SW480 (cell line): ENCODE results near the gene DAB2IP.
"Not testable (repeated sequence)": the region's sequence is repeated elsewhere in the genome, so short reads cannot be mapped to it uniquely, and the experiment has no call there.

Experiments used
- DNase-seq: peaks from one replicate; pipeline ENCODE4 v3.0.0-alpha.2; 2016; ENCODE audit warnings: low spot score

The DAB2IP gene

DNA sequence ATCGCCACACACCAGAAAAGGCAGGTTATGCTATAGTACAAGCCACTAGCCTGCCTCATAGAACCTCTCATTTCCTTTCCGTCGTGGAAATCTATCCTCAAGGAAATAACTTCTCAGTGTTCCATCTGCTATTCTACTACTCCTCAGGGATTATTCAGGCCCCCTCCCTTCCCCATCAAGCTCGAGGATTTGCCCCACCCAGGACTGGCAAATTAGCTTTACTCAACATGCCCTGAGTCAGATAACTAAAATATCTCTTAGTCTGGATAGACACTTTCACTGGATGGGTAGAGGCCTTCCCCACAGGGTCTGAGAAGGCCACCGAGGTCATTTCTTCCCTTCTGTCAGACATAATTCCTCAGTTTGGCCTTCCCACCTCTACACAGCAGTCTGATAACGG lies 142.9 kb downstream of the DAB2IP start:
- DNase-seq, result not testable (repeated sequence)

GRCh38 chr9:121797081-121797480 lies 145.6 kb downstream of the DAB2IP start:
- DNase-seq, result no peak

GRCh38 chr9:121798941-121799340 lies 147.5 kb downstream of the DAB2IP start:
- no peak for DNase-seq

GRCh38 chr9:121800376-121800775 lies 148.9 kb downstream of the DAB2IP start:
- DNase-seq, result no peak

- DNase-seq, result no peak
Measured at GRCh38 chr9:121801579-121801978, 150.1 kb downstream of the DAB2IP start.

- no peak for DNase-seq
Measured at GRCh38 chr9:121802753-121803152, 151.3 kb downstream of the DAB2IP start.

DNA sequence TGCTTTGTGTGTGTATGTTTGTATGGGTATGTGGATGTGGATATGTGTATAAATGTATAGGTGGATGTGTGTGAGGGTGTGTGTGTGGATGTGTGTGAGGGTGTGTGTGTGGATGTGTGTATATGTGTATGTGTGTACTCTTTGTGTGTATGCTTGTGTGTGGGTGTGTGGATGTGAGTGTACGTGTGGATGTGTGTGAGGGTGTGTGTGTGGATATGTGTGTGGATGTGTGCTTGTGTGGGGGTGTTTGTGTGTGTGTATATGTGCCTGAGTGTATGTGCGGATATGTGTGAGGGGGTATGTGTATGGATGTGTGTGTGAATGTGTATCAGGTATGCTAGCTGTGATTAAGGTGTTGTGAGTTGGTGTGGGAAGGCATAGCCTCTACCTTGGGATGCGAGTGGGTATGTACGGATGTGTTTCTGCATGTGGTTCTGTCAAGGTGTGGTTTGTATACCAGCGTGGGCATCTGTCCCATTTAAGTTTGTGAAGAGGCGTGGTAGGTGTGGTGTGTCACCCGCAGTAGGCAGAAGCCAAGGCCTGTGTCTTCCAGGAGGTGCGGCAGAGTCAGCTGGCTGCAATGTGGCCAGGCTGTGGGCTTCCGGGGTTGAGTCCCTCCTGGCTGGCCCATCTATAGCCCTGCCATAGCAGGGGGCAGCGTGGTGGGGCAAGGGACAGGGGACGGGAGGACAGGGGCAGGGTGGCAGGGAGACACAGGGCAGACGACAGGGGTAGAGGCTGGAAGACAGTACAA lies 155.8 kb downstream of the DAB2IP start:
- no peak for DNase-seq

- DNase-seq, result no peak
Measured at GRCh38 chr9:121807823-121808278, 156.4 kb downstream of the DAB2IP start.

DNA sequence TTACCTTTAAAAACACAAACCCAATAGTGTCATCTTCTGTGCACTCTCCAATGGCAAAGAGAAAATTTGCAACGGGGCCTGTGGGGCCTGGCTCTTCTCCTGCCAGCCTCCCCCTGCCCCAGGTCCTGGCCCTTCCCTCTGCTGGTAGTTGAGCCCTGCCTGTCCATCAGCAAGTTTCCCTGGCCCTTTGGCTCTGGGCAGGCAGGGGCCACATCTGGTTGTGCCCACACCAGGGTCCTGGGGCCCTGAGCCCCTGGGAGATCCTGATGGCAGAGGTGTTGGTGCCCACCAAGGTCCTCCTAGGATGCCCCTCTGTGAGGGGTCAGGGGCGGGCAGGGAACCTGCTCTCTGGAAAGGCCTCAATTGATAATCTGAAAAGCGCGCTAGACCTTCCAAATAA lies 157.3 kb downstream of the DAB2IP start:
- no peak for DNase-seq

- no peak for DNase-seq
Measured at GRCh38 chr9:121809356-121810050, 158.1 kb downstream of the DAB2IP start.

DNA sequence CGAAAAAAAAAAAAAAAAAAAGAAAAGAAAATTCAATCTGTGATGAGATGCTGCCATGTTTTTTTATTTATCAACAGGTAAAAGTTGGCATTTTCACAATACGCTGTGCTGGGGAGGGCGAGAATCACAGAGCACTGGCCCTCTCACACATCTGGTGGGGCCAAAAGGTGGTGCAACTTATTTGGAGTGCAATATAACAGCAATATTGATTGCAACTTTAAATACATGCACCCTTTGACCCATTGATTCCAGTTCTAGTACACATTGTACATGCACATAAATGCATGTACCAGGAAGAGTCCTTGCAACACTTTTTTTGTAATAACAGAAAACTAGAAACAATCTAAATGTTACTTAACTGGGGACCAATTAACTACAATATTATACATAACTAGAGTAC lies 159.1 kb downstream of the DAB2IP start:
- DNase-seq, result no peak

DNA sequence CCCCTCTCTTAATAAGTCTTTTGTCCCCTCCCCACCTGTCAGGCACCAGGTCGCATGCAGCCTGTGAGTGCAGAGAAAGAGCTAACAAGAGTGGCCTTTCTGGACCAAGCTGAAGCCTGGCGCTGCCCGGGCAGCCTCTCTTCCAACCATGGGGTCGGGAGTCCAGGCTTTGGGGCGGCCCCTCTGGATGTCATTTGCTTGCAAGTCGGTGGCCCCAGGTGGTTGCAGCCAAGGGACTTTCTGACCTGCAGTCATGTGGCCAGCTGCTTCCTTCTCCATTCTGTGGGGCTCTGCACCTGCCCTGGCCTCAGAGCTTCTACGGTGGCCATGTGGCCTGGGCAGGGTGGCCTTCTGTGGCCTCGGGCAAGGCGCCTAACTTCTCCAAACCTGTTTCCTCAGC lies 159.7 kb downstream of the DAB2IP start:
- DNase-seq, result no peak

DNA sequence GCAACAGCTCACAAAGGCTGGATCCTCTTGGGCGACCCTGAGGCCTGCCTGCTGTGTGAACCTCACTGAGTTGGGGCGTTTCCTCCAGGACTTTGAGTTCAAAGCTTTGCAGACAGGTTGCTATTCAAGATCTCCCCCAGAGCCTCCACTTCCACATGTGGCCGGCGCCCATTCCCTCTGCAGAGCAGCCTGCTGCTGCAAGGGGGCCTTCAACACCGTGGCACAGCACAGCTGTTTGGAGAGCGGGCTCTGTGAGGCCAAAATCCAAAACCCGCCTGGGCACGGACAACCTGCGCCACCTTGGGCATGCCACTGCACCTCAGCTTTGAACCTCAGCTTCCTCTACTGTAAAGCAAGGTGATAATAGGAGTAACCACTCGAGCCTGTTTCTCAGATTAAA lies 160.3 kb downstream of the DAB2IP start:
- no peak for DNase-seq

- DNase-seq, result no peak
Measured at GRCh38 chr9:121812159-121812735, 160.8 kb downstream of the DAB2IP start.

- DNase-seq, result no peak
Measured at GRCh38 chr9:121813519-121814210, 162.2 kb downstream of the DAB2IP start.

DNA sequence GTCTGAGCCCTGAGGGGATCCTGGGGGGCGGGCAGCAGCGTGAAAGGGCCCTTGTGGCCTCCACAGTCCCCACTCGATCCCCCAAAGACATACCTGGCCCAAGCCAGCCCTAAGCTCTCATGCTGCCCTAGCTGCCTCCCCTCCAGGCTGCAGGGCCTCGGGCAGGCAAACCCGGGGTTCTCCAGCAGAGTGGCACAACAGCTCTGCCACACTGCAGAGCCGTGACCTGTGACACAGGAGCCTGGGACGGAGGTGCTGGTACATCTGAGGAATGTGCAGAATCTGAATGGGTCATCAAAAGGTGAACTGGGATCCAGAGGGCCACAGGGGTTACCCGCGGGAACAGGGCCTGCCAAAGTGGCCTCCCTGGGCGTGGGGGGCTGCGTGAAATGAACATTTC lies 163.2 kb downstream of the DAB2IP start:
- no peak for DNase-seq

GRCh38 chr9:121815084-121815483 lies 163.7 kb downstream of the DAB2IP start:
- DNase-seq, result no peak

DNA sequence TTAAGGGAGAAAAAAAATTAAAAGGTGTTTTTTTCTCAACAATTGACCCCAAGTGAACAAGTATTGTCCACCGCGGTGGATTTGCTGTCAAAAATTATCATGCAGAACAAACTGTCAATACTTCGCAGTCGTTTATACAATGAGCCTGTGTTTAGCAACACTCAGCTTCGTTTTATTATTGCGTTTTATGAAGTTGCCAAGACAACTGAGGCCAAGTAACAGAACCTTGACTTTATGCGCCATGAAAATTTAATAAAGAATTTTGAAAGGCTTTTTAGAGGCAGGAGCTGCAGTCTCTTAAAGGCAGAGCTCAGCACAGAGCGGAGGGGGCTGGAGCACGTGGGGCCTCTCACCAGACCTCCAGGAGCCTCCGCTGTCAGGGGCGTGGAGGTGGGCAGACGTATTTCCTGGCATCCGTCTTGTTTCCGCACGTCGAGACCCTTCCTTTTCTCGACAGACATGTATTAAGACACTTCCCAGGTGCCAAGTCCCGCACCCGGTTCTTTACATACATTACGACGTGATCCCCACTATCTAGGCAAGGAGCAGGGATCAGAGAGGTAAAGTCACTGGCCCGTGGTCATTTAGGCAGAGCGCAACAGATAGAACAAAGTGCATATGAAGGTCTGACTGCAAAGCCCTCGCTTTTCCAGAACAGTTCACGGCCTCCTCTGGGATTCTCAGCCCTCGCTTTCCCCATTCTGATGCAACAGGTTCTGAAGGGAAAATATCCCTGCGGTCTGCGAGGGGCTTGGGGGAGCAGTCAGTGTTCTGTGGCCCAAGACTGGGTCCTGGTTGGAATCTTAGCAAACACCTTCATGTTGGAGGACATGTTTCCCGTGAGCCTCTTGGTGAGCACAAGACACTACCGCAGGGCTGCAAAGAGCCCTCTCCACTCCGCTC lies 164.4 kb downstream of the DAB2IP start:
- no peak for DNase-seq

GRCh38 chr9:121816449-121816817 lies 165.0 kb downstream of the DAB2IP start:
- no peak for DNase-seq

DNA sequence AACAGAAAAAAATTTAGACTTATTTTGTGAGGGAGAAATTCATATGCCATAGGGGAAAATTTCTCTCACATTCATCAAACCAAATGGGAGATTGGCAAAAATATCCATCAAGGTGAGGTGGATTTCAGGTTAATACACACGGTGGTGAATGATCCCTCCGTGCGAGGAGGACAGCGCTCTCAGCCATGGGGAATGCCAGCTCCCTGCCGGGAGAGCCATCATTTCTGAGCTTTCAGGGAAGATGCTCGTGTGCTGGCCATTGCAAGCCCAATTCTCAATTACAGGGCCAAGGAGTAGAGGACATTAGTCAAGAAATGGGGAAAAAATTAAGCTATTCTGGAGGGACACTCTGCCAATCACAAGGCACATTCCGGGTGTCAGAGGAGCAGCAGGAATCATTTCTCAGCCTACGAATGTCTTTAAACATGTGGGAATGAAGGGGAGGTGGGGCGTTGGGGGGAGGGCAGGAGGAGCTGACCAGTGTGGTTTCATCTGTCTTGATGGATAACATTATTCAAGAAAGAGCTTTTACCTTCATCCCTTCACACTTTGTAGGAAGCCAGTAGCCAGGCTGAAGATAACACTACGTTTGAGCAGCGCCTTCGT lies 165.5 kb downstream of the DAB2IP start:
- no peak for DNase-seq

GRCh38 chr9:121817476-121817875 lies 166.0 kb downstream of the DAB2IP start:
- DNase-seq, result no peak
